Ovary (tissue), 9 donors: ENCODE data around the gene CKM. TPM values are rescaled to one million over a fixed set of nuclear protein-coding genes. Genes with fewer than 3 reads are reported as not detected.
"Not testable (repeated sequence)": the region's sequence is repeated elsewhere in the genome, so short reads cannot be mapped to it uniquely, and the experiment has no call there.

Source experiments
- DNase-seq, 5 donors: peaks; one replicate each; pipeline ENCODE4 v3.0.0-alpha.2; 2019 to 2020
- H3K27ac ChIP-seq, 2 donors: fragments of 200-600 bp; one replicate each; pipeline versions ENCODE4 v1.5.1 to v1.8.0; 2019 to 2022
- H3K27me3 ChIP-seq: fragments of 200-600 bp; one replicate; pipeline ENCODE4 v1.8.0; 2022
- H3K36me3 ChIP-seq: fragments of 200-600 bp; sonication (generic); one replicate; pipeline ENCODE4 v1.5.1; 2019
- H3K4me1 ChIP-seq: one replicate; pipeline ENCODE4 v1.8.1; 2013; ENCODE audit warnings: mild to moderate bottlenecking, moderate library complexity; ENCODE audit not compliant: insufficient read depth
- H3K4me3 ChIP-seq: fragments of 200-600 bp; sonication (generic); one replicate; pipeline ENCODE4 v1.5.1; 2017
- H3K9me3 ChIP-seq, 2 donors: fragments of 200-600 bp in 1 of 2; sonication (generic) in 1 of 2; one replicate each; pipeline versions ENCODE4 v1.5.1 to v1.8.1; 2013 to 2019; ENCODE audit warnings: mild to moderate bottlenecking in 1 of 2, moderate library complexity in 1 of 2
- EP300 ChIP-seq: sonication (generic); formaldehyde crosslinking; IDR thresholded peaks from one replicate; pipeline ENCODE4 v1.6.1; 2017; ENCODE audit warnings: antibody characterized with exemption
- POLR2A ChIP-seq: fragments of 450-650 bp; IDR thresholded peaks from one replicate; pipeline ENCODE4 v1.6.1; 2017; ENCODE audit warnings: antibody characterized with exemption, mild to moderate bottlenecking, moderate library complexity
- WGBS, 3 donors: extraction: QIAGEN DNeasy Blood & Tissue Kit in 1 of 3; methylation state at CpG; one replicate each; pipeline versions ENCODE4 v1.1.5 to v1.1.7; 2013 to 2017; 5-methylcytosine and 5-hydroxymethylcytosine counted together
- intact Hi-C, 4 donors: fragments of 100-400 bp; cut with DNase I; formaldehyde crosslinking; loops; one replicate each; pipeline versions ENCODE4 v1.11.0 to v1.15.1; 2022 to 2023
- polyA plus RNA-seq, 2 donors: library from polyadenylated mRNA; stranded (reverse); fragments of 200-250 nt in 1 of 2; fragments of 350-450 nt in 1 of 2; fragmentation: Illumina TruSeq in 1 of 2; extraction: RNeasy Lipid Tissue Mini Kit (QIAGEN cat#74804) in 1 of 2; gene quantifications; one replicate each; pipeline ENCODE4 v1.2.3, GENCODE V29; 2013 to 2014
- total RNA-seq, 7 donors: library from RNA; depleted of rRNA in 2 of 7; stranded (reverse); fragments of >200 nt in 2 of 7; fragmentation: NEBNext Ultra II Directional in 3 of 7; extraction: Animal tissue kit (Norgen Biotek cat#: 25700) in 3 of 7; gene quantifications; one replicate each; pipeline versions ENCODE4 v1.1.0 to v1.2.4, GENCODE V29; 2016 to 2023
- TF ChIP-seq, protein P1 (sequence below), 3 donors: fragments of 450-650 bp in 2 of 3; fragments of 200-600 bp in 1 of 3; IDR thresholded peaks; one replicate each; pipeline versions ENCODE4 v1.5.1 to v1.8.0; 2016 to 2022; ENCODE audit warnings: antibody characterized with exemption in 3 of 3, mild to moderate bottlenecking in 1 of 3
- donor health status: DM: no; HTN: no; CAD: no; lungs with moderate emphysema.
- donor health status: DM: no; HTN: no; CAD: no.
- donor health status: Bipolar disorder and iron deficiency.
- donor health status: DM: yes; HTN: yes; CAD: no.
- donor health status: DM: no; HTN: no; CAD: no.
- donor health status: DM: yes; HTN: yes; CAD: no.

Gene CKM
- total and polyA plus RNA-seq, 9 donors: 0.10 to 0.85 (median 0.55) TPM; not detected in 4

DNA sequence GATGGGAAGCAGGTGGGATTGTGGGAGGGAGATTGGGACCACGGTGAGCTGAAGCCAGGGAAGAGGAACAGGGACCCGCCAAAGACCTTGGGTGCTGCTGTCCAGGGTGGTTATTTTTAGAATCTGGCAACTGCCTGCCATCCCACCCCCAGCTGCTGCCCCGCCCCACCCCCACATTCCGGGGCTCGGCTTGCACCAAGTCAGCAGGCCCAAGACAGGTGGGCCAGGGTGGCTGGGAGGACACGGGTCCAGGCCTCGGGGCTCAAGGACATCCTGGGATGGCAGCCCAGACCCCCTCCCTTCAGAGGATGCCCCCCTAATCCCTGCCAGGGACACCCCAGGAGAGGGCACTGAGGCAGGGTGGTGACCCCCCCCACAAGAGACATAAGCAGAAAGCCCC is 827 bp downstream of the CKM start:
- 14 to 41% (median 14%) methylated on average over 7 of the region's 7 CpGs for WGBS, 3 donors
- TF ChIP-seq POLR2A: no peak
- no peak for TF ChIP-seq EP300
- TF ChIP-seq, protein P1, sequence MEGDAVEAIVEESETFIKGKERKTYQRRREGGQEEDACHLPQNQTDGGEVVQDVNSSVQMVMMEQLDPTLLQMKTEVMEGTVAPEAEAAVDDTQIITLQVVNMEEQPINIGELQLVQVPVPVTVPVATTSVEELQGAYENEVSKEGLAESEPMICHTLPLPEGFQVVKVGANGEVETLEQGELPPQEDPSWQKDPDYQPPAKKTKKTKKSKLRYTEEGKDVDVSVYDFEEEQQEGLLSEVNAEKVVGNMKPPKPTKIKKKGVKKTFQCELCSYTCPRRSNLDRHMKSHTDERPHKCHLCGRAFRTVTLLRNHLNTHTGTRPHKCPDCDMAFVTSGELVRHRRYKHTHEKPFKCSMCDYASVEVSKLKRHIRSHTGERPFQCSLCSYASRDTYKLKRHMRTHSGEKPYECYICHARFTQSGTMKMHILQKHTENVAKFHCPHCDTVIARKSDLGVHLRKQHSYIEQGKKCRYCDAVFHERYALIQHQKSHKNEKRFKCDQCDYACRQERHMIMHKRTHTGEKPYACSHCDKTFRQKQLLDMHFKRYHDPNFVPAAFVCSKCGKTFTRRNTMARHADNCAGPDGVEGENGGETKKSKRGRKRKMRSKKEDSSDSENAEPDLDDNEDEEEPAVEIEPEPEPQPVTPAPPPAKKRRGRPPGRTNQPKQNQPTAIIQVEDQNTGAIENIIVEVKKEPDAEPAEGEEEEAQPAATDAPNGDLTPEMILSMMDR (IDR thresholded peaks at IDR 0.05): no peak
- Histone ChIP-seq H3K27ac (no peak overlapping the region), H3K27me3 (no peaks in the 10 kb centered on the region), H3K9me3 (no peaks in the 10 kb centered on the region), H3K4me1 (peaks cover 1% of the 10 kb centered on the region), H3K36me3 (no peaks in the 10 kb centered on the region), H3K4me3 (no peak overlapping the region)
- no peak for DNase-seq
- intact Hi-C loops: loop anchor here in 1 of 4 donors (5.0 kb wide), 1 partner anchor 50 kb away; no protein-coding TSS in a partner anchor

DNA sequence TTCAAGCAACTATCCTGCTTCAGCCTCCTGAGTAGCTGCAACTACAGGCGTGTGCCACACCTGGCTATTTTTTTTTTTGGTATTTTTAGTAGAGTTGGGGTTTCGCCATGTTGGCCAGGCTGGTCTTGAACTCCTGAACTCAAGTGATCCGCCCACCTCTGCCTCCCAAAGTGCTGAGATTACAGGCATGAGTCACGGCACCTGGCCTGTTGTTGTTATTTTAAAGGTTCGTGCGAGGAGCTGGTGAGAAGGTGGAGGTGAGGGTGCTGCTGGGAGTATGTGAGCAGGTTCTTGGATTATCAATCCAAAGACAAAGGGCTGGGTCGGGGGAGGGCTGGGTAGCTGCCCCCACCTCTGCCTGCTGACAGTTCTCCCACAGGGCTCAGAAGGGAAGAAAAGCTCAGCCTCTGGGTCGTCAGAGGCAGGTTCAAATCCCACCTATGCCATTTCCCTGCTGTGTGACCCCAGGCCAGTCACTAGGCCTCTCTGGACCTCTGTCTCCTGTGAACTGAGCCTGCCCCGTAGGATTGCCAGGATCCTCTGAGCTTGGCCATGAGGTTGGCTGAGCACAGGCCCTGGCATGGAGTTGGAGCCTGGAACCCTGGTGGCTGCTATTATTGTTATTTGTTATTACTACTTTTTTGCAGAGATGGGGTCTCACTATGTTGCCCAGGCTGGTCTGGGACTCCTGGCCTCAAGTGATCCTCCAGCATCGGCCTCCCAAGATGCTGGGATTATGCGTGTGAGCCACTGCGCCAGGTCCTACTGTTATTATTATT is 1.5 kb downstream of the CKM start:
- Histone ChIP-seq H3K4me1 (peaks cover 1% of the 10 kb centered on the region), H3K36me3 (no peaks in the 10 kb centered on the region), H3K27me3 (no peaks in the 10 kb centered on the region), H3K27ac (no peak overlapping the region), H3K9me3 (no peaks in the 10 kb centered on the region), H3K4me3 (no peak overlapping the region)
- no peak for TF ChIP-seq POLR2A
- TF ChIP-seq, protein P1 (IDR thresholded peaks at IDR 0.05): no peak
- no peak for TF ChIP-seq EP300
- intact Hi-C loops: loop anchor here in 1 of 4 donors (5.0 kb wide), 1 partner anchor 49 kb away; no protein-coding TSS in a partner anchor
- DNase-seq: no peak
- WGBS, 3 donors: 78 to 87% (median 80%) methylated on average over 12 of the region's 12 CpGs

DNA sequence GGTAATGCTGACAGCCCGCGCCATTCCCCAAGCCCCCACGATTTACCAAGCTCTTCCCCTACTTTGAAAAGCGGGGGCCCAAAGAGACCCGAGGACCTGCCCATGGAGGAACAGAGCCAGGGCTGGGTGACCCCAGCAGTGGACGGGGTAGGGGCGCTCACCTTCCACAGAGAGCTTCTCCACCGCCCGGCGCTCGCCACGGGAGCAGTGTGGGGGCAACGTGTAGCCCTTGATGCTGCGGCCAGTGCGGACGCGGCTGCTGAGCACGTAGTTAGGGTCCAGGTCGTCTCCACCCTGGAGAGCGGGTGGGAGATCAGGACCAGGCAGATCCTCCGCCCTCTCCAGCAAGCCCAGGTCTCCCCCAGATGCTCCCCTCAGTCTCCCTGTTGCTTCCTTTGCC is 7.4 kb downstream of the CKM start:
- Histone ChIP-seq H3K36me3 (no peaks in the 10 kb centered on the region), H3K9me3 (no peaks in the 10 kb centered on the region), H3K27ac (no peak overlapping the region), H3K27me3 (no peaks in the 10 kb centered on the region), H3K4me3 (no peak overlapping the region), H3K4me1 (no peaks in the 10 kb centered on the region)
- intact Hi-C loops: no loop called here
- DNase-seq: no peak
- WGBS, 3 donors: 46 to 53% (median 52%) methylated on average over 21 of the region's 21 CpGs
- TF ChIP-seq POLR2A (no peak), EP300 (no peak)
- TF ChIP-seq, protein P1 (IDR thresholded peaks at IDR 0.05): no peak

DNA sequence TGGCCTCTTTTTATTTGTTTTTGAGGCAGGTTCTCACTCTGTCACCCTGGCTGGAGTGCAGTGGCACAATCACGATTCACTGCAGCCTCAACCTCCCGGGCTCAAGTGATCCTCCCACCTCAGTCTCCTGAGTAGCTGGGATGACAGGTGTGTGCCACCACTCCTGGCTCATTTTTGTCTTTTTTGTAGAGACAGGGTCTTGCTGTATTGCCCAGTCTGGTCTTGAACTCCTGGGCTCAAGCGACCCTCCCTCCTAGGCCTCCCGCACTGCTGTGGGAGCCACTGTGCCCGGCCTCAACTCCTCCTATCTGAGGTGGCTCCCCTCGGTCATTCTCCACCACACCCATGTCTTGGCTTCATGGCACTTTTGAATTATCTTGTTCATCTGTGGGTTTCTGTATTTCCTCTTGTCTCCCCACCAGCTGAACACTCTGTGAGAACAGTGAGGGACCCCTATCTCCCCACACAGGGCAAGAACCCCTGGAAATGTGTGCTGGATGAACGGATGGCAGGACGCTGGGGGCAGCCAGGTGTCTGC is 7.9 kb downstream of the CKM start:
- H3K36me3 ChIP-seq: no peaks in the 10 kb centered on the region
- no peaks in the 10 kb centered on the region for H3K9me3 ChIP-seq
- 72 to 79% (median 73%) methylated on average over 8 of the region's 8 CpGs for WGBS, 3 donors
- intact Hi-C loops: no loop called here
- H3K4me3 ChIP-seq: no peak overlapping the region
- no peaks in the 10 kb centered on the region for H3K27me3 ChIP-seq
- no peak overlapping the region for H3K27ac ChIP-seq
- TF ChIP-seq EP300 (no peak), POLR2A (no peak)
- TF ChIP-seq, protein P1 (IDR thresholded peaks at IDR 0.05): no peak
- DNase-seq: no peak
- no peaks in the 10 kb centered on the region for H3K4me1 ChIP-seq

DNA sequence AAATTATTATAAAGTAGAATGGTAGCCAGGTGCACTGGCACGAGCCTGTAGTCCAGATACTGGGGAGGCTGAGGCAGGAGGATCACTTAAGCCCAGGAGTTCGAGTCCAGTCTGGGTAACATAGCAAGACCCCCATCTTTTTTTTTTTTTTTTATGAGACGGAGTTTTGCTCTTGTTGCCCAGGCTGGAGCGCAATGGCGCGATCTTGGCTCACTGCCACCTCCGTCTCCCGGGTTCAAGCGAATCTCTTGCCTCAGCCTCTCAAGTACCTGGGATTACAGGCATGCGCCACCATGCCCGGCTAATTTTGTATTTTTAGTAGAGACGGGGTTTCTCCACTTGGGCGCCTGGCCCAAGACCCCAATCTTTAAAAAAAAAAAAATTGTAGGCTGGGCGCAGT is 10.4 kb downstream of the CKM start:
- H3K27me3 ChIP-seq, H3K36me3 ChIP-seq, intact Hi-C loops, H3K4me1 ChIP-seq, H3K9me3 ChIP-seq, H3K27ac ChIP-seq, H3K4me3 ChIP-seq, DNase-seq: not testable (repeated sequence)
- 85 to 91% (median 88%) methylated on average over 14 of the region's 14 CpGs for WGBS, 3 donors
